ENCODE data around the gene MTA1.

The MTA1 gene

DNA sequence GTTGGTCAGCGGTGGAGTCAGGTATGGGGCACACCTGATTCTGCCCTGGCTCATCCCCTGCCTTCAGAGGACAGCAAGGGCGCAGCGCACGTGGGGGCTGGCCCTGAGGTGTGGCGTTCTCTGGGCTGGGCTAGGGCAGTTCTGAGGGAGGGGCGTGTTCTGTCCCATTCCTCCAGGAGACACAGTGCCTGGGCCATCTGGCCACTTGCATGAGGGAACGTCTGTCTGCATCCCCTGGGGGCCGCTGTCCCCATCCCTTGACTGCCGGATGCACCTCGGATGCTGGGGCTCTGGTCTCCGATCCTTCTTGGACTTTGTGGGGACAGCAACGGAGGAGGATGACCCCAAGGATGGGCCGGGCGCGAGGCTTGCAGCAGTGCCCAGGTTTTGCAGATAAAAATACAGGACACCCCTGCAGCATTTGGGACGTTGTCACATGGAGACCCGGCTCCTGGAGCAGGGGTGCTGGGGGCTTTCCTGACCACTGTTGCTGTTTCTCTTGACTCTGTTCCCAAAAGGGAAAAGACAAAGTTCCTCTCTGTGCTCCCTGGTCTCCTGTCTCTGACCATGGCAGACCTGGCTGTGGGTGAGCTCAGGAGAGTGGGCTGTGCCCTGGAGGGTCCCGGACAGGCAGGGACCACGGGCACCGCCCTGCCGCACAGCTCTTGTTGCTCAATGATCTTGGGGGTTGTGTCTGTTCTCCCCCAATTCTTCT, 6.9 kb downstream of the MTA1 start:
- no peak for DNase-seq

DNA sequence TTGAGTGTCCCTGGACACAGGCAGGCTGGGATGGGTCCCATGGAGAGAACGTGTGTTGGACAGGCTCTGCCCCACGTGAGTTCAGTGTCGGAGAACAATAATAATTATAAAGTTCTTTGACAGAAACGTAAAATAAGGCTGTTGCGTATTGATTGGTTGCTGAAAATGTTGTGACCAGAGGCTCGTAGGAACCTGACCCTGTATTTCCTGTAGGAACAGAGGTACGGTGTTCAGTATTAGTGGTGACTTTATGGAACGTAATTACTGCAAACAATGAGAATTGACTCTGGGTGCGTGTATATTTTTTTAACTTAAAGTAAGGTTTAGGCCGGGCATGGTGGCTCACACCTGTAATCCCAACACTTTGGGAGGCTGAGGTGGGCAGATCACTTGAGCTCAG, 7.8 kb downstream of the MTA1 start:
- DNase-seq = no peak

DNA sequence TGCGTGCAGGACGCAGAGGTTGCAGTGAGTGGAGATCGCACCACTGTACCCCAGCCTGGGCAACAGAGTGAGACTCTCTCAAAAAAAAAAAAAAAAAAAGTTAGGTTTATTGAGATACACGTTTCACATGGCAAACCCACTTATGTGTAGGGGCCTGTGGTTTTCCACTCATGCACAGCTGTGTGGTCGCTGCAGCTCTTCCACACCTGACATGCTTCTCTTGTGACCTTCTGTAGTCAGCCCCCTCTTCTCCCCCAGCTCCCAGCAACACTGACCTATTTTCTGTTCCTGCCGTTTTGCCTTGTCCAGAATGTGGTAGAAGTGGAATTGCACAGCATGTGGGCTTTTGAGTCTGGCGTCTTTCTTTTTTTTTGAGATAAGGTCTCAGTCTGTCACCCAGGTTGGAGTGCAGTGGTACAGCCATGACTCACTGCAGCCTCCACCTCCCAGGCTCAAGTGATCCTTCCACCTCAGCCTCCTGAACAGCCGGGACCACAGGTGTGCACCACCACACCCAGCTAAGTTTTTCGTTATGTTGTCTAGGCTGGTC, 8.4 kb downstream of the MTA1 start:
- DNase-seq = no peak

DNA sequence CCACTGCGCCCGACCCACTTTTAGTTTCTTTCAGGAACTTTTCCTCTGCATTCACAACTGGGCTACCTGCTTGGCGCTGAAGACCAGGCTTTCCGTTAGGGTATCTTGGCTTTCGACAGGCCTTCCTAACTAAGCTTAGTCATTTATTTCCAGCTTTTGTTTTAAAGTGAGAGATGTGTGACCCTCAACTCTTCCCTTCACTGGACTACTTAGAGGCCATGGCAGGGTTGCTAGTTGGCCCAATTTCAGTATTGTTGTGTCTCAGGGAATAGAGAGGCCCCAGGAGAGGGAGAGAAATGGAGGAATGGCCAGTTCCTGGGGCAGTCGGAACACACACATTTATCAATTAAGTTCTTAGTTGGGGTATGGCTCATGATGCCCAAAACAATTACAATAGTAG, 10.4 kb downstream of the MTA1 start:
- no peak for DNase-seq

DNA sequence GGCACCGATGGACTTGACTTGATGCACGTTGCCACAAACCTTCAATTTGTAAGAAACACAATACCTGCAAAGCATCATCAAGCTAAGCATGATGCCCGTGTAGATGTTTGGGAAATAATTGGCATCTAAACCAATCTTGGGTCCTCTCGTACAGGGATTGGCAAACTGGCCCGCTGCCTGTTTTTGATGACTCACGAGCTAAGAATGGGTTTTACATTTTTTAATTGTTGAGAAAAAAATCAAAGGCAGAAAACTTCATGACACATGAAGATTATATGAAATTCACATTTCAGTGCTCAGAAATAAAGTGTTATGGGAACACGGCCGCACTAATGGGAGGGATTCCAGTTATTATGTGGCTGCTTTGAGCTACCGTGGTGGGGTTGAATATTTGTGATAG, 10.9 kb downstream of the MTA1 start:
- no peak for DNase-seq

DNA sequence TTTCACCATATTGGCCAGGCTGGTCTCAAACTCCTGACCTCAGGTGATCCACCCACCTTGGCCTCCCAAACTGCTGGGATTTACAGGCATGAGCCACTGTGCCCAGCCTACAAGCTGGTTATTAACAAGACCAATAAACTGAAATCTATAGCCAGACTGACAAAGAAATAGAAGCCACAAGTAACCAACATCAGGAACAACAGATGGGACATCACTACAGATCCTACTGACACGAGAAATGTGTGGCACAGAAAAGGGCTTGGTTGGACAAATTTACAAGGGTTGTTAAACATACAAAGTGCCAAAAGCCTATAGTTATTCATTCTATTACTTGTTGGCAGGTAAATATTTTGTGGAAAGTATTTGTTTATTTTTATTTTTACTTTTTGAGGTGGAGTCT, 11.6 kb downstream of the MTA1 start:
- DNase-seq = no peak

DNA sequence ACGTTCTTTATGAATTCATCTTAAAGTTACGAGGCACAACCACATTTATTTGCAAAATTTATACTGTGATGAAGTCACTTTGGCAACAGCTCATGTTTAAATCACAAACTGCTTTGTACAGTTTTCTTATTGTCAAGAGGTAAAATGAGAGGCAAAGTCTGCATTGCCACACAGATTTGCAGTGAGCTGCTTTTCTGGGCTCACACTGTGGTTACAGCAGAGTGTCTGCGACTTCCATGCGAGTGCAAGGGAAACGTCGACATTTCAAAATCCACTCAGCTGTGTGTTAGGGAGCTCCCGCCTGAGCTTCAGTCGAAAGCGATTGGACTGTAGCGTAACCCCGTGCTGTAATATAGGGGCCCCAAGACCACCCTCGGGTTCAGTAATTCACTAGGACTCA, 13.0 kb downstream of the MTA1 start:
- no peak for DNase-seq

DNA sequence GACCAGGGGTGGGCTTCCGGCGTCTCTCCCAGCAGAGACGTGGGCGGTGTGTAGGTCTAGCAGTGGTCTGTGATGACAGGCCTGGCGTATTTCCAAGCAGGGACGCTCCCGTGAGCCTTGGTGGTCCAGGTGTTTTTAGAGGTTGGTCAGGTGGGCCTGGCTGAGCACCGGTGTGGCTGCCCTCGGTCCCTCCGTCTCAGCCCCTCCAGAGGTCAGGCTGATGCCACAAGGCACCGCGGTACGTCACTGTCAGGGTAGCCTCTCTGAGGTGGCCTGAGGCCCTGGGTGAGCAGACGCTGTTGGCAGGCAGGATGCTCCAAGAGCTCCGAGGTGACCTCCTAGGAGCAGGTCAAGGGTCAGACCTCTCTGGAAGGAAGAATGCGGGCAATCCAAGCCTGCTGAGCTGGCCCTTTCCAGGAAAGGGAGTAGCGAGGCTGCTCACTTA, 13.6 kb downstream of the MTA1 start:
- DNase-seq = no peak

DNA sequence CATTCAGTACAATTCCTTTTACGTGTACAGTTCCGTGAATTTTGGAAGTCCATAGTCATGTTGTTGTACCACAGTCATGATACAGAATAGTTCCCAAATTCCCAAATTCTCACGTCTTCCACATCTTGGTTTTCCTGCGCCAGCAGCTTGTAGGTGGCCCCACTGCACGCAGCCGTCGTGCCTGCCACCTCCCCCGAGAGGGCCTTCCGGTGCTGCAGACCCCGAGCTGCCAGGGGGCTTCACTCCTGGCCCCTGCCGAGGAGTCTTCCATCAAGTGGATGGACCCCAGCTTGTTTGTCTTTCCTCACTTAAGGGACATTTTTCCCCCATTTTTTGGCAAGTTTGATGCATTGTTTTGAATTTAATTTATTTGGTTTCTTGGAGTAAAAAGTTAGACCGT, 16.8 kb downstream of the MTA1 start:
- no peak for DNase-seq

DNA sequence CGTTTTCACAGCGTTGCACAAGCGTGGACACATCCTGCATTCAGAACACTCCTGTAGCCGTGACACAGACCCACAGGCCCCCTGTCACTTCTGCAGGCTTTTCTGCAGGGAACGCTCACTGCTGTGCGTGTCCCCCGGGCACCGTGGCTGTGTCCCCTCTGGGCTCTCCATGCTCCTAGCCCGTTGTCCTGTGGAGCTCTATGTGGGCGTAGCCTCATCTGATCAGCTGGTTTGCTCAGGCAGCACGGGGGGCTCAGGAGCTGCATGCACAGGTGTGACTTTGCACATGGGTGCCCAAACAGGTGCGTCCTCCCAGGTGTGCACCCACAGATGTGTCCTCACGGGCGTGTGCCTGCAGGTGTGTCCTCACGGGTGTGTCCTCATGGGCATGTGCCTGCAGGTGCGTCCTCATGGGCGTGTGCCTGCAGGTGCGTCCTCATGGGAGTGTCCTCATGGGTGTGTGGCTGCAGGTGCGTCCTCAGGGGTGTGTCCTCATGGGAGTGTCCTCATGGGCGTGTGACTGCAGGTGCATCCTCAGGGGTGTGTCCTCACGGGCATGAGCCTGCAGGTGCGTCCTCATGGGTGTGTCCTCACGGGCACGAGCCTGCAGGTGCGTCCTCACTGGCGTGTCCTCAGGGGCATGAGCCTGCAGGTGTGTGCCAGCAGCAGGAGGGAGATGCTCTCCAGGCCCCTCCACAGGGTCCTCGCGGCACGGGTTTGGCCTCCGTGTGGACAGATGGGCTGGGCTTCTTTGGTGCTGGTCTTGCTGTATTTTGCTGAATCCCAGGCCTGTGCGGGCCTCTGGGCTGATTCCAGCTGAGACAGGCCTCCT, 17.5 kb downstream of the MTA1 start:
- DNase-seq = no peak

DNA sequence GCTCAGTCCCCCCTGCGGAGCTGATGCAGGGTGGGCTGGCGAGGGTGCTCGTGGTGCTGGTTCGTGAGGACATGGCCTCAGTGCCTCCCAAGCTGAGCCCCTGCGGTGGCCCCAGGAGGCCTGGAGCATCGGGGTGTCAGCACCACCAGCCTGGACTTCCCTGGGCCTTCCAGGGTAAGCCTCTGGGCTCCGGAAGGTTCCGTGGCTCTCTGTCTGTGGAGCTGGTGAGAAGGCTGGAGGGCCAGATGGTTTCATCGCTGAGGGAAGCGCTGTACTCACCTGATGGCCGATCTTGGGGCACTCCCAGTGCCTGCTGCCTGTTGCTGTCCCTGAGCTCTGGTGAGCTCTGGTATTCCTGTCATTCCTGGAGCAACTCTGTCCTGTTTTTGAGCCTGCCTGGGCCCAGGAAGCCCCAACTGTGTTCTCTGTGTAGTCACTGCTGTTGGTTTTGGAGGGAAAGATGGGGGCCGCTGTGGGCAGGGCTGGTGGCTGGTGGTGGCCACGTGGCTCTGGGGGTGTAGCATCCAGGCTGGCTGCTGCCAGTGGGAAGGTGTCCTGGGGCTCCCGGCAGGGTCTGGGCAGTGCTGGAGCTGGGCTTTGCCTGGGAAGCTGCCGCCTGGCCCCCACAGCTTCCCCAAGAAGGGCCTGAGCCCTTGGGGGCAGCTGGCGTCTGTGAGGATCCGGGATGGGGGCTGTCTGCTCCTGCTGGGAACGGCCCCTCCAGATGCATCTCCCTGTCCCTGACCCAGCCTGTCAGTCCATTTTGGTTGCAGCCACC, 18.3 kb downstream of the MTA1 start:
- no peak for DNase-seq

DNA sequence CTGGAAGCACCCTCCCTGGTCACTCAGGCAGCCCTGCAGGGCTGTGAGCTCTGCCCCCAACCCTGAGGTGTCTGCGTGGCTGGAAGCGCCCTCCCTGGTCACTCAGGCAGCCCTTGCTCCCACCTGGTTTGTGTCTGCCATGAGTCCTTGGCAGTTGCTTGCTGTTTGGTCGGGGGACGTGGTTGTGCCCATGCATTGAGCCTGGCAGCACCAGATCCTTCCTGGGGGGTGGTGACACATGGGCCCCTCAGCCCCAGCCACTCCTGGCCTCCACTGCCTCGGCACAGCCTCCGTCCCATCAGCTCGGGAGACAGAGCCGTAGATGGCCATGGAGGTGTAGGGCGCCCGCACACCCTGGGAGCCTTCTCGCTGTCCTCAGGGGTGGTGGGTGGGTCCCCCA, 19.6 kb downstream of the MTA1 start:
- no peak for DNase-seq

DNA sequence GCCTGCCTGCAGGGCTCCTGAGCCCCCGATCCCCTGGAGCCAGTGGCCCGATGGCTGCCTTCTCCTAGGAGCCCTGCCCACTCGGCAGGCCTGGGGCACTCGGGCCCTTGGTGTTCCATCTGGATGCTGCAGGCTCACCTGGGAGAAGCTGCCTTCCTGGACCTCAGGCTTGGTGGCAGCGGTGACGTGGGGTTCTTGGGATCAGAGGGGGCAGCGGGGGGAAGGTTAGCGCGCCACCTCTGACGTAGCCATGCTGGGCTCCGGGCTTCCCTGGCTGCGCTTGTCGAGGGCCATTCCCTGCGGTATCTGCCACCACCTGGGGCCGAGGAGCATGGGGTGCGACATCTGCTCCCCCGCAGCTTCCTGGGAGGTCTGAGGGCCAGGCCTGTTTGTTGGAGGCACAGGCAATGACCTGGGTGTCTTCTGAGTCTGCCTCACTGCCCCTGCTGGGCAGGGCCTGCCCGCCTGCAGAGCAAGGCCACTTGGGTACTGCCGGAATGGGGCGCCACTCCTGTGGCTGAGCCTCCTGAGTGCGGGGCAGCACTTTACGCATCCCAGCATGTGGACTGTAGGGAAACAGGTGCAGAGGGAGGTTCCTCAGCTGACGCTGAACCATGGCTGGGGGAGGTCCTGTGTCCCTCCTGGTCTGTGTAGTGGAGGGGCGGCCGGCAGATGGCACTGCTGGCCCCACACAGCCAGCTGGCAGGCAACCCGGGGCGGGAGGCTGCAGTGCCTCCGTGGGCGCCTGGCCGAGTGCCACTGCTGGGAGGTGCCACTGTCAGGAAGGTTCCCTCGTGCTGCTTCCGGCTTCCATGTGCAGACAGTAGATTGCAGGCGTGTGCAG, 20.3 kb downstream of the MTA1 start:
- peak; percentile 90 for DNase-seq

DNA sequence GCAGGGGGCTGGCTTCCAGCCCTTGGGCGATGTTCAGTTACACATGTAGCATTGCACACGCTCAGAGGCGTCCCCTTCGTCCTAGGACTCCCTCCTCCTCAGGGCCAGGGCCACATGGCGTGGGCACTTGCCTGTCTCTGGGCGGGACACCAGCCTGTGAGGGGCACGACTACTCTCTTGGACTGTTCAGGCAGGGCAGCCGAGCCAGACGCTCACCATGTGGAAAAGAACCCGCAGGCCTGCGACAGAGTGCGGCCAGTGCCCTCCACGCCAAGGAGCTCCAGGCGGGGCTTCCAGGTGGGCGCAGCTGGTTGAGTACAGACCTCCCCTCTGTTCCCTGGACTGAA, 20.9 kb downstream of the MTA1 start:
- DNase-seq = no peak

DNA sequence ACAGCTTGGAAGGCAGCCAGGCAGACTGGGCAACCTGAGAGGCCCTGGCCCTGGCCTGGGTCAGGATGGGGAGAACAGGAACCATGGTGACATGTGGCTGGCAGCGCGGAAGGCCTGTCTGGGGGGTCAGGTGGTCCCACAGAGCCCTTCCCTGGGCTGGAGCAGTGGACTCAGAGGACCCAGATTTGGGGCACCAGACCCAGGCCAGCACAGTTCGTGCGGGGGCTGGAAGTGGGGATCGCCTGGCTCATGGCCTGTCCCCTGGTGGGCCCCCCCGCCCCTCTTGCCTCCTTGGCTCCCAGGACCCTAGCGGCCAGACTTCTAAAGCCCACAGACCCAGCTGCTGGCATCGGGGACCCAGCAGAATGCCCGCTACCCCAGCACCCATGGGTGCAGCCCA, 21.4 kb downstream of the MTA1 start:
- DNase-seq = no peak

DNA sequence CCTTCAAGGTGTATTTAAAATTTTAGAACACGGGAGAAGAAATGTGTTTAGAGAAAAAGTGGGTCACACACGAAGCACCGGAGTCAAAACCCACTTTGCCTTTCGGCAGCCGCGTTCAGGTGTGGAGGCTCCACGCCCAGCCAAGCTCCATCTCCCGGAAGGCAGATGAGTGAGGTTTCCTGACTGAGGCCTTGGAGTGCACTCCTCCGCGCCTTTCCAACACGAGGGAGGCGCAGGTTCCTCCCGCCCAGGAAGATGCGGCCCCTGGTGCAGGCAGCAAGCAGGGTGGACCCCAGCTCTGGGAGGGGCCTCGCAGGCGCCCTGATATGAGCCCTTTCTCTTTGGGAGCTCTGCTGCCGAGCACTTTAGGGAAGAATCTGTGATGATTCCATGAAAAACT, 22.5 kb downstream of the MTA1 start:
- DNase-seq = no peak

DNA sequence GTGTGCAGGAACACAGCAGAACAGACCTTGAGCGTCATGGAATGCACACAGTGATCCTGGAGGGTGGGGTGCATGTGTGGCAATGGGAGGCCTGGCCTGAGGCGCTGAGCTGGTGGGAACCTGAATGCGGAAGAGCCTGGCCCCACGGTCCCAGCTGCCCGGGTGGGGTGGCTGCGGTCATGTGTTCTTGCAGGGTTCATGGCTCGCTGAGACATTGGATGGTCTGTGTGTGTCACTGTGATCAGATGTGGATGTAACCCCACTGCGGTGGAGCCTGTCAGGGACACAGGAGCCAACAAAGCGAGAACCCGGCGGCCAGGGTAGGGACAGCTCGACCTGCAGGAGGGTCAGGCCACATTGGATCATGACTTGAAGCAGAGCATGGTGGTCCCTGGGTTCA, 23.2 kb downstream of the MTA1 start:
- no peak for DNase-seq

DNA sequence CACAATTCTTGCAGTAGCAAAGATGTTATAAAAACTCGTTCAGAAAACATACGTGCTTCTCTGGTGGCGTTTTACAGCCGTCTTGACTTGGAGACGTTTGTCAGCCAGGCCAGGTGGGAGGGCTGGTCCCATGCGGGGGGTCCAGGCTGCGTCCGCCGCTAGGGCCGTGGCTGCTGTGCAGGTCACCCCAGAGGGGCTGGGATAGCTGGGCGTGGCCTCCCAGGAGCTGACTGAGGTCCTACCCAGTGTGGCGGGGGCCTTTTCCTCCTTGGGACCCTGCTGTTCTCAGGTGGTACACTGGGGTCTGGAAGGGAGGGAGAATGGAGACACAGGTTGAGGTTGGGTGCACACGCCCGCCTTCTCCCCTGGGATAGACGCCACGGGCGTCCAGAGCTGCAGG, 25.2 kb downstream of the MTA1 start:
- DNase-seq = no peak

DNA sequence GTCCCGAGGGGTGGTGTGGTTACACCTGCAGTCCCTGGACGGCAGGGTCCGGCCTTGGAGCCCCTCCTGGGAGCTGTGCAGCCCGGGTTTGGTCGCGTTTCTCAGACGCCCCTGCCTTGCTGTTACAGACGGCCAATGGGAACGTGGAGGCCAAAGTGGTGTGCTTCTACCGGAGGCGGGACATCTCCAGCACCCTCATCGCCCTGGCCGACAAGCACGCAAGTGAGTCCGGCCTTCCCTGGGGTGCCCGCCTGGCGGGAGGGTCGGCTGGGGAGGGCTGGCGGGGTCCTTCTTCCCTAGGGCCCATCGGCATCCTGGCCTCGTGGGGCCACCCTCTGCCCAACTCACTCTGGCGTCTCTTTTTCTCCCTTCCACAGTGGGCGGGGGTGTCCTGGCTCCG, 25.7 kb downstream of the MTA1 start:
- no peak for DNase-seq

DNA sequence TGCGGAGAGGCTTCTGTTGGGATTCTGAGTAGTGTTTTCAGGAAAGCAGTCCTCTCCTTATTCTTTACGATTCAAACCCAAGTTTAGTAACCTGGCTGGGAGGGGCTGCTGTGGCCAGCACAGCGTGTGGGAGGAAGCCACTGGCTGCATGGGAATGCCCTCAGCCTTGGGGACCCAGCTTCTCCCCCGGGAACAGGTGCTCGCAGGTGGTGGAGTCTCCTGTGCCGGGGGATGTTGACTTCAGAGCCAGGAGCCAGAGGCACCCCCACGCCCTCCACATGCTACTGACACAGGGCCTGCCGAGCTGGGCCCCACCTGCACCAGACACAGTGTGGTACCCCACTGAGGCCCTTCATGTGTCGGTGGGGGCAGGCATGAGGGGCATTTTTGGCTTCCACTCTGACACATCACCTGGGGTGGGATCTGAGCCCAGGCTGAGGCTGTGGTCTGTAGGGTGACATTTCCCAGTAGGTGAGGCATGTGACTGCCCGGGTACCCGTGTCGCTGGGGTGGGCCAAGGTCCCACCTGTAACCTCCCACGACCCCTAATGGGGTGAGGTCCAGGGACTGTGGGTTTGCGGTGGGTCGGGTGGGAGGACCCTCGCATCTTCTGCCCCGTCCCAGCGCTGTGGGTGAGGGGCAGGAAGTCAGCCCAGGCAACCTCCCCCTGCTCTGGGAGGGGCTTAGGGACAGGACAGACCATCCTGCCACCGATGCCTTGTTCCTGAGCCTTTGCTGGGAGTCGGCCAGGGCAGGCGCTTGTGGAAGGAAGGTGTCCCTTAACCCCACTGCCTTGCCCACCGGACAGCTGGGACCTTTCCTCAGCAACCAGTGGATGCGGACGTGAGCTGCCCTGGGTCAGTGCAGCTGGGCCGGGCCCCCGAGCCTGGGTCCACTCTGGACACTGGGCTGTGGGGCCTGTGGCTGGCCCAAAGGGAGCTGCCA, 26.5 kb downstream of the MTA1 start:
- no peak for DNase-seq

DNA sequence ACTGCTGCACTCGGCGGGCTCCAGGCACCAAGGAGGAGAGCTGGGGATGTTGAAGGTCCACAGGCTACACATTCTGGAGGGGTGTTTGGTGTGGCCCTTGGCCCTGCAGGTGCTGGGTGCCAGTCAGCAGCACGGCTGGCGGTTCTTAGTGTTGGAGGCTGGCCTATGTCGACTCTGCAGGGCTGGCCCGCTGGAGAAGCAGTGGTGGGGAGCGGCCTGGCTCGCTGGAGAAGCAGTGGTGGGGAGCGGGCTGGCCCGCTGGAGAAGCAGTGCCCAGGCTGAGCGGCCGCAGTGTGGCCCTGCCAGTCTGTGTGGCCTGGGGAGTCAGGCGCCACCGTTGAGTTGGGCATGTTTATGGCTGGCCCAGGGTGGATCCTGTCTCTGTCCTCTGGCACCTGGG, 27.3 kb downstream of the MTA1 start:
- no peak for DNase-seq

Data from 8988T (cell line).